ENCODE data around the gene LONRF3. TPM values are rescaled to one million over a fixed set of nuclear protein-coding genes. Genes with fewer than 3 reads are reported as not detected.

Gene LONRF3
- total and polyA plus RNA-seq, 8 donors = 0.55 to 79.1 (median 4.3) TPM

DNA sequence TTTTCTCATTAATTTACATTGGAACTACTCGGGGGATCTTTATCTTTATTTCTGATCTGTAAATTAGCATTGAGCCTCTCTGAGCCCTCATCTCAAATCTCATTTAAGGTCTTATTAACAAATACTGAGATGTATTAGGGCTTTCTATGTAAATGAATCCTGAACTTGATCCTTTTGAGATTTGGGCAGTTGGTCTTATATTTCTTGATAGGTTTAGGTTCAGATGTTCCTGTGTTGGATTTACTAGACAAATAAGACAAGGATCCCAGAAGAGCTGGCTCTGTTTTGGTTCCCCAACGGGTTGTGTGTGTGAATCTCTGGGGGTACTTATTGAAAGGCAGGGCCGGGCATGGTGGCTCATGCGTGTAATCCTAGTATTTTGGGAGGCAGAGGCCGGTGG is 36.1 kb downstream of the LONRF3 start:
- TF ChIP-seq EP300 (IDR thresholded peaks at IDR 0.05) (no peak), POLR2A (IDR thresholded peaks at IDR 0.05) (no peak), POLR2AphosphoS5 (IDR thresholded peaks at IDR 0.05) (no peak)
- TF ChIP-seq, protein P1, sequence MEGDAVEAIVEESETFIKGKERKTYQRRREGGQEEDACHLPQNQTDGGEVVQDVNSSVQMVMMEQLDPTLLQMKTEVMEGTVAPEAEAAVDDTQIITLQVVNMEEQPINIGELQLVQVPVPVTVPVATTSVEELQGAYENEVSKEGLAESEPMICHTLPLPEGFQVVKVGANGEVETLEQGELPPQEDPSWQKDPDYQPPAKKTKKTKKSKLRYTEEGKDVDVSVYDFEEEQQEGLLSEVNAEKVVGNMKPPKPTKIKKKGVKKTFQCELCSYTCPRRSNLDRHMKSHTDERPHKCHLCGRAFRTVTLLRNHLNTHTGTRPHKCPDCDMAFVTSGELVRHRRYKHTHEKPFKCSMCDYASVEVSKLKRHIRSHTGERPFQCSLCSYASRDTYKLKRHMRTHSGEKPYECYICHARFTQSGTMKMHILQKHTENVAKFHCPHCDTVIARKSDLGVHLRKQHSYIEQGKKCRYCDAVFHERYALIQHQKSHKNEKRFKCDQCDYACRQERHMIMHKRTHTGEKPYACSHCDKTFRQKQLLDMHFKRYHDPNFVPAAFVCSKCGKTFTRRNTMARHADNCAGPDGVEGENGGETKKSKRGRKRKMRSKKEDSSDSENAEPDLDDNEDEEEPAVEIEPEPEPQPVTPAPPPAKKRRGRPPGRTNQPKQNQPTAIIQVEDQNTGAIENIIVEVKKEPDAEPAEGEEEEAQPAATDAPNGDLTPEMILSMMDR (IDR thresholded peaks at IDR 0.05) = no peak
- DNase-seq = no peak
- H3K36me3 ChIP-seq = peaks cover 0 to 61% (median 47%) of the 10 kb centered on the region in 4 donors
- no peak overlapping the region for H3K27ac ChIP-seq
- intact Hi-C loops (cut with DNase I; ENCODE audit: low total_unique reads) = no loop called here
- 74 to 98% (median 95%) methylated on average over 4 to 5 of the region's 5 CpGs for WGBS, 5 donors
- H3K4me3 ChIP-seq = no peak overlapping the region
- no peaks in the 10 kb centered on the region for H3K27me3 ChIP-seq
- no peaks in the 10 kb centered on the region for H3K4me1 ChIP-seq
- no peaks in the 10 kb centered on the region for H3K9me3 ChIP-seq

DNA sequence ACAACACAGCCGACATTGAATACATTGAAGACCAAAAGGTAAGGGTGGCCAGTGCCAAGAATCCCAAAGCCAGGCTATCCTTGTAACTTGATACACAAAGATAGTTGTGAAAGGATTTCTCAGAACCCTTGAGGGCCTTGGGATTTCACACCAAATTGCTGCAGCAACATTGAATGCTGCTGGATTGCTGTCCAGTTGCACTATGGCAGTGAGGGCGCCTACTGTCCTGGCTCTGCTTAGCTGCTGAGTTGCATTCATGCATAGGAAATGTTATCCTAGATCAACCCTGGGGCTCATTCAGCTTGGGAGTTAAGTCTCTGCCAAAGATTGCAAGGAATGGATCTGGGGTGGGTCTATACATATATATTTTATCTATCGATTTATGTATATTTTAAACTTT is 38.7 kb downstream of the LONRF3 start:
- 87 to 95% (median 91%) methylated on average over 2 to 3 of the region's 3 CpGs for WGBS, 5 donors
- Histone ChIP-seq H3K4me3 (no peak overlapping the region), H3K36me3 (peaks cover 0 to 76% (median 63%) of the 10 kb centered on the region in 4 donors), H3K27ac (no peak overlapping the region), H3K9me3 (peaks cover 0 to 10% (median 3%) of the 10 kb centered on the region in 4 donors), H3K4me1 (no peaks in the 10 kb centered on the region), H3K27me3 (no peaks in the 10 kb centered on the region)
- DNase-seq = no peak
- no peak for TF ChIP-seq POLR2A (IDR thresholded peaks at IDR 0.05)
- TF ChIP-seq, protein P1 (IDR thresholded peaks at IDR 0.05) = no peak
- intact Hi-C loops (cut with DNase I; ENCODE audit: low total_unique reads) = no loop called here

DNA sequence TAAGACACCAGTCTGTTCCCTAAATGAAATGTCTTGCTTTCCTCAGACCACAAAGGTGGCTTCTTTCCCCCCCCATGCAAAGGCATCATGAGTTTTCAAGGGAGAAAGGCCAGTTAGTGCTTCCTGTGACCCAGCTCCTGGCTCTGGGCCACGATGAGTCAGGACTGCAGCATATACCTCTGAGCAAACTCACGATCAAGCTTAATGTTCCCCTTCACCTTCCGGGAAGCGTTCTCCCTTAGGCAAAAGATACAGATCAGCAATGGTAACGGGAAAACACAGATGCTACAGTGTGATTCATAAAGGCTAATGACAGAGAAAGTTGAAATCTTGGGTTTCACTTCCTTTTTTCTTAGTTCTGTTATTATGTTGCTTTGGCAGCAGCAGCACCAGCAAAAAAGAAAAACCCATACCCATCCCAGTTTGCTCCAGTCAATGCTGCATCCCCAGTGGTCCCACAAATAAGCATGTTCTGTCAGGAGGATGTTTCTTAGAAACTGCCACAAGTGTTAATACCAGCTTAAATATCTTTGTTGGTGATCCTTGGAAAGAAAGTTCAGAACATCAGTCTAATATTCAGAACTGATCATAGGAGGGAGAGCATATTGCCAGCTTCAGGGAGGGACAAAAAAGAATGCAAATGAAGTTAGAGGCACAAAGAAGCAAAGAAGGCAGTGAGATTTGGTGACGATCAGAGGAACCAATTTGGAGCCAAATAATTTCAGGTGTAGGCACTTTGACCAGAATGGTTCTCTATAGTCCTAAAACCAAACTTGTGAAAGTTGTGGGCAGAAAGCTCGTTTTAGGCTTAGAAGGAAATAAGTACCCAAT is 41.2 kb downstream of the LONRF3 start:
- peak; percentile 29 to 43 for DNase-seq
- peaks cover 0 to 59% (median 53%) of the 10 kb centered on the region in 4 donors for H3K36me3 ChIP-seq
- H3K27me3 ChIP-seq = no peaks in the 10 kb centered on the region
- H3K4me3 ChIP-seq = no peak overlapping the region
- 43 to 60% (median 50%) methylated on average over 7 of the region's 7 CpGs for WGBS, 5 donors
- no peaks in the 10 kb centered on the region for H3K4me1 ChIP-seq
- peak in 1 of 3 donors; percentile 39 for TF ChIP-seq POLR2AphosphoS5 (IDR thresholded peaks at IDR 0.05)
- TF ChIP-seq, protein P1 (IDR thresholded peaks at IDR 0.05) = no peak
- no peak overlapping the region for H3K27ac ChIP-seq
- peaks cover 0 to 10% (median 3%) of the 10 kb centered on the region in 4 donors for H3K9me3 ChIP-seq
- intact Hi-C loops (cut with DNase I; ENCODE audit: low total_unique reads) = no loop called here

DNA sequence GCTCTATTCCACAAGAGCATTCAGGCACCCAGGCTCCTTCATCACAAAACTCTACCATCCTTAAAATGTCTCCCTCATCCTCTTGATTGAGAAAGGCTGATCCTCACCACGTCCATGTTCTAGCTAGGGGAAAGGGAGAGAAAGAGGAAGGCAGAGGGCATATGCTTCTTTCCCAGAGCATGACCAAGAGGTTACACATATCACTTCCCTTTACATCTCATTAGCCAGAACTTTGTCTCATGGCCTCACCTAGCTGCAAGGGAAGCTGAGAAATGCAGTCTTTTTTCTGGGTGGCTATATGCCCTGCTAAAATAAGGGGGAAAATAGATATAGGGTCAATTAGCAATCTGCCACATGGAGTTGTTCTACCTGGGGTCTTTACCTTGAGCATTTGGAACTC is 42.7 kb downstream of the LONRF3 start:
- TF ChIP-seq POLR2A (IDR thresholded peaks at IDR 0.05) = no peak
- TF ChIP-seq POLR2AphosphoS5 (IDR thresholded peaks at IDR 0.05) = no peak
- TF ChIP-seq, protein P1 (IDR thresholded peaks at IDR 0.05) = no peak
- TF ChIP-seq EP300 (IDR thresholded peaks at IDR 0.05) = no peak

More for the DNA sequence above, 42.7 kb downstream of the LONRF3 start:
- Histone ChIP-seq H3K36me3 (peaks cover 0 to 48% (median 45%) of the 10 kb centered on the region in 4 donors), H3K9me3 (peaks cover 0 to 10% (median 3%) of the 10 kb centered on the region in 4 donors), H3K27me3 (peaks cover 0 to 4% (median 0%) of the 10 kb centered on the region in 3 donors), H3K4me1 (no peaks in the 10 kb centered on the region), H3K27ac (no peak overlapping the region), H3K4me3 (no peak overlapping the region)
- WGBS, 5 donors = 50 to 92% (median 81%) methylated on average over 1 of the region's 1 CpG
- no peak for DNase-seq
- intact Hi-C loops (cut with DNase I; ENCODE audit: low total_unique reads) = no loop called here

Measured in stomach (tissue), 9 donors.